GM19395 (cell line): ENCODE data around the gene ZNF438.

Source experiments
- ATAC-seq: cut with Tn5 transposase; IDR thresholded peaks from one replicate; pipeline ENCODE4 v1.9.1; 2021; ENCODE audit warnings: mild to moderate bottlenecking, moderate library complexity; ENCODE audit not compliant: unreplicated experiment

ZNF438 gene

DNA sequence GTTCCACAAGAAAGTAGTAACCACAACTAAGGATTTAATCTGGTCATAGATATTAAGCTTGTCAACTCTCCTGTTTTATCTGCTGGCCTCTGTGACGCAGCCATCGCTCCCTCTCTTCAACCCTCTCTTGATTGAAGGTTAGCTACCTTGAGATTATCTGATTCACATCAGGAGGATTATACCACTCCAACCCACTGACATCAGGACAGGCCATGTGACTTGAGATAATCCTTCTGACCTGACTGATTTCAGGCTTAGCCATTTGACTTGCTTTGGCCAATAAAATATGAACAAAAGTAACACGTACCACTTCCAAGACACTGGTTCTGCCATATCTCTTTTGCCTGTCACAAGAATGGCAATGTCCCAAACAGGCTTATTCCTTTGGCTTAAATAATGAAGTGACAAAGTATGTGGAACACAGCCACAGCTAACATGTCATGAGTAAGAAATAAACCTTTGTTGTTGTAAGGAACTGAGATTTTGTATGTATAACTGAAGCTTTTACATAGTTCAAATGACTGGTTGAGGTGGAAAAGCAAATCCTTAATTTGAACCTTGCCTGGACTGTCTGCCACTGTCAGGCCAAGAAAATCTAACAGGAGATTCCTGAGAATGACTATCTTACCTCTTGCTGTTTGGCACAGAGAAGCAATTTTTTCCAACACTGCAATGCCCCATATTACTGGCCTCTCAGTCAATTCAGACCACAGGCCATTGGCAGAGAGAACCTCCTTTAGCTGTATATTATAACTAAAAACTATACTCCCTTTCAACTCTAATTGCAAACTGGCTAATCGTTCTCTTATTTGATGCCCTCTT, 13.9 kb downstream of the ZNF438 start:
- no peak for ATAC-seq

DNA sequence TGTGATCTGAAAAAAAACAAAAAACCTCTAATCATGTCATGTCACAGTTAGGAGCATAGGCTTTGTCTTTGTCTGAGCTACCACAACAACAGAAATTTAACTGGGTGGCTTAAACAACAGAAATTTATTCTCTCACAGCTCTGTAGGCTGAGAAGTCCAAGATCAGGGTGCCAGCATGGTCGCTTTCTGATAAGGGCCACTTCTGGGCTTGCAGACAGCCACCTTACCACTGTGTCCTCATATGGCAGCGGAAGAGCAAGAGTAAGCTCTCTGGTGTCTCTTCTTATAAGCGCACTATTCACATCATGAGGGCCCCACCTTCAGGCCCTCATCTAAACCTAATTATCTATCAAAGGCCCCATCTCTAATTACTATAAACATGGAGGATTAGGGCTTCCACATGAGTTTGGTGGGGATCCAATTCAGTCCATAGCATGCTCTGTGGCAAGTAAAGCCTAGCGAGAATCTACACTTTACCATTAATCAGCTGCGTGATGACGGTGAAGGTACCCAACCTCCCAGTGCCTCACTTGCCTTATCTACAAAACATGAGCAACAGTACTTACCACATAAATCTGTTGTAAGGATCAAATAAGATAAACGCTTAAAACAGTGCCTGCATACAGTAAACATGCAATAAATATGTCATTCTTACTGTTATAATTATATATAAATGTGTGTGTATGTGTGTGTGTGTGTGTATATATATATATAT, 17.3 kb downstream of the ZNF438 start:
- no peak for ATAC-seq

DNA sequence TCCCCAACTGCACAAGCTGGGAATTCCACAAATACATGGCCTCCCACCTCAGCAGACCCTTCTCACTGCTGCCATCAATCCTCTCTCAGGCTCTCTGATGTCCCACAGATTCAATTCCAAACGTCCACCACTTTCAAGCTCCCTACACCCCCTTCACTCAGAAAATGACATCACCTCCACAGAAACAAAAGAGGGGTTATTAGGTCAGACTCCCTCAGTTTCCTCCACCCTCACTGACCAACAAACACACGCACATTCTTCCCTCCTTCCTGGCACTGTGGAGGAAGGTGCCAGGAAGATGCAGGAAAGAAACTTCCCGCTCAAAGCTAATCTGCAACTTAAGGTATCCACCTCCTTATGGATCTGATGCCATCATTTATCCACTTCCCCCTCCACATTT, 18.3 kb downstream of the ZNF438 start:
- no peak for ATAC-seq

DNA sequence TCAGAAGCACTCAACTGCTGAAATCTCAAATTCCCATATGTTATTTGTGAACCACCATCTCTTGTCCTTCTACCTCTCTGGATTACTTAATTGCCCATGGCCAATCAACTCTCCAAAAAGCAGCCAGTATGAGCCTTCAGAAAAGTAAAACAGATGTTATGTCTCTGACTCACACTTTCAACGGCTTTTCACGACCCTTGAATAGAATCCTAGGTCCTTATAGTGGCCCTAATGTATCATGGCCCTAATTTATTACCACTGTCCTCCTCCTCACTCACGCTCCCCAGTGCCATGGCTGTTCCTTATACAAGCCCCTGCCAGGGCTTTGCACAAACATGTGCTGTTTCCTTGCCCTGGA, 20.0 kb downstream of the ZNF438 start:
- no peak for ATAC-seq

DNA sequence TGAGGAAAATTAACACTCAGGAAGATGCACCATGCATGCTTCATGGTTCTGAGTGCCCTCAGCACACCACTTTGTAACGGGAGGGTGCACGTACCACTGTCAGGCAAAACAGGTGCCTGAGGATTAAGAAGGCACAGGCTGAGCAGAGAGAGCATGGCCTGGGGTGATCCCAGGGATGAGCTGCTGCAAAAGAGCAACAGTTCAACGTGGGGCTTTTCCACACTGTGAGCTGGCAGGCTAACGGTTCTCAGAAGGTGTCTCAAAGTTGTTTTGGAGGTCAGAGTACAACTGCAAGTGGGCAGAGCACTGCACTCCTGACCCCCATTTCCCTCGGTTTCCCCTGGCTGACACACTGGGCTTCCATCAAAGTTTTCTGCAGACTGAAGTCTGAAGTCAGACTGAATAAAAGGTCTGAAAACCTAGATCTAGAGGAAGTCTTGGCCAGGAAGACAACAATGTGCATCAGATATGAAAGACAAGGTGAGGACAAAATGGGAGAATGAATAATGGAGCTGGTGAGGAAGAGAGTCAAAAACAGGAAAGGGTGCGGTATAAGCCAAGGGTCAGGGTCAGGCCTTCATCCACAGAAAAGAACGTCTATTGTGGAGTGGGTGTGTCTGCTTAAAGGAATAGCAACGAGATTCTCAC, 20.5 kb downstream of the ZNF438 start:
- no peak for ATAC-seq

DNA sequence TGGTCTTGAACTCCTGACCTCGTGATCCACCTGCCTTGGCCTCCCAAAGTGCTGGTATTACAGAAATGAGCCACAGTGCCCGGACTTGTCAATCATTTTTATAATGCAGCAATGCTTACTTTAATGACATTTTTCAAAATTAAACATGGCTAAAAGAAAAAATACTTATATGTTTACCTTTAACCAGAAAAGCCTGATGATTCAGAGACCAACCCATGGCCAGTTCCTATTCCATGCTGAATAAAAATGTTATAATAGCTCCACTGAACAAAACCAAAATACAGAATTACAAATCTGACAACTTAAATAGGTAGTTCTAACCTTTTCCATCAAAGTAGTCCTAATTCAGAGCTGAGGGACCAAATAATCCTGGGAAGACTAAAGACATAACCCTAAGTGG, 21.6 kb downstream of the ZNF438 start:
- no peak for ATAC-seq

DNA sequence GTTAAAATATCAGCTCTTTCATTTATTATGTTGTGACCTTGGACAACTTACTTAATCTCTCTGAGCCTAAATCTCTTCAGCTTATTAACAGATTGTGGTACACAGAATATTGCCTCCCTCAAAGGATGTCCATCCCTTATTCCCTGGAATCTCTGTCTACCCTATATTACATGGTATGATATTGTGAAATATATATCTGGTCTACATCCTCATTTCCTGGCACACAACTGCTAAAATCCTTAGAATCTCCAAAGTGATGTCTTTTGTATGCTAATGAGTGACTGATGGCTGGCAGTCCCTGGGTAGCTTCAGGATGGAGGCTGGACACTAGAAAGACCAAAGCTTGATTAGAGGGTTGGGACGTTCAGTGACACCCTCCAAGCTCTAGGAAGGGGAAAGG, 25.8 kb downstream of the ZNF438 start:
- no peak for ATAC-seq

DNA sequence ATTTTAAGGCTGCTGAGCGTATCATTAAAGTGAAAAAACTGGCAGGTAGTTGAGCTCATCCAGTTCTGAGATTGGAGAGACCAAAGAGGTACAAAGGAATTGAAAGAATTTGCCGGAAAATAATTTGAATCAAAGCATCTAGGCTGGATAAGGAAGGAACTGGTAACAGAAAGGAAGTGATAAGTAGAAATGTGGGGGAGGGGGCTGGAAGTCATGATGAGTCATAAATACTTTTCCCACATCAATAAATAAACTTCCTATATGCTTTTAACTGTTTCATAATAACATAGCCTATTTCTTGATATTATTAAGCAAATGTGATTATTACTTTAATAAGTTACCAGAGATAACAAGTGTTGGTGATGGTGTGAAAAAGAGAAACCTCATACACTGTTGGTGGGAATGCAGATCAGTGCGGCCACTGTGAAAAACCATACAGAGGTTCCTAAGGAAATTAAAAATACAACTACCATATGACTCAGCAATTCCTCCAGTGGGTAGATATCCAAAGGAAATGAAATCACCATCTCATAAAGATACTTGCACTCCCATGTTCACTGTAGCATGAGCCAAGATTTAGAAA, 27.0 kb downstream of the ZNF438 start:
- ATAC-seq, result no peak

DNA sequence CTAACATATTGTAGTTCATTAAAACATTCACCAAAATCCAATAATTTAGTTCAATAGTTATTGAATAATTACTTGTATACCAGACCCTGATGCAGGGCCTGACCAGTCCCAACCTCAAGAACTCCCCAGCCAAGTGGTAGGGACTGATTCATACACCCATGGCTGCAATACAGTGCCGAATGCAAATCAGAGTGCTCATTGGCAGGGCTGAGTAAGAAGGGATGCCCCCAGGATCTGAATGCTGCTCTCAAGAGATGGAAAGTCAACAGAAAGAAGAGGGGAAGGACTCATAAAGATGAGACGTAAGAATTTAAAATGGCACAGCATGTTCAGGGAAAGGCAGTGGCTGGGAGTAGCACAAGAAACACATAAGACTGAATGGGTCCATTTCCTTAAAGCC, 29.9 kb downstream of the ZNF438 start:
- no peak for ATAC-seq

DNA sequence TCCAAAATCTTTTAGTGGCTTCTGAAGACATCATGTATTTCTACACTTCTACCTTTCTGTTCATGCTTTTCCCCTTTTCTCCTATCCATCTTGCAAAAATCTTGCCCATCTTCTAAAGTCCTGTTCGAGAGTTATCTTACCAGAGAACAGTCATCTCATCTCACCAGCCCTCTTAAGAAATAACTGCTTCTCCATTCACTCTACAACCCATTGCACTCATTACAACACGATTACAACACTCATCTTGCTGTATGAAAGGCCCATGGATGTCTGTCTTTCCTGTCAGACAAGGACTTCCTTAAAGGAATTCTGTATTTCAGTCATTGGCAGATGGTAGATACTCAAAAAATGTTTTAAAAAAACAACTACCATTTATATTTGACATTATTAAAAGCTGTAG, 30.8 kb downstream of the ZNF438 start:
- ATAC-seq, result no peak

DNA sequence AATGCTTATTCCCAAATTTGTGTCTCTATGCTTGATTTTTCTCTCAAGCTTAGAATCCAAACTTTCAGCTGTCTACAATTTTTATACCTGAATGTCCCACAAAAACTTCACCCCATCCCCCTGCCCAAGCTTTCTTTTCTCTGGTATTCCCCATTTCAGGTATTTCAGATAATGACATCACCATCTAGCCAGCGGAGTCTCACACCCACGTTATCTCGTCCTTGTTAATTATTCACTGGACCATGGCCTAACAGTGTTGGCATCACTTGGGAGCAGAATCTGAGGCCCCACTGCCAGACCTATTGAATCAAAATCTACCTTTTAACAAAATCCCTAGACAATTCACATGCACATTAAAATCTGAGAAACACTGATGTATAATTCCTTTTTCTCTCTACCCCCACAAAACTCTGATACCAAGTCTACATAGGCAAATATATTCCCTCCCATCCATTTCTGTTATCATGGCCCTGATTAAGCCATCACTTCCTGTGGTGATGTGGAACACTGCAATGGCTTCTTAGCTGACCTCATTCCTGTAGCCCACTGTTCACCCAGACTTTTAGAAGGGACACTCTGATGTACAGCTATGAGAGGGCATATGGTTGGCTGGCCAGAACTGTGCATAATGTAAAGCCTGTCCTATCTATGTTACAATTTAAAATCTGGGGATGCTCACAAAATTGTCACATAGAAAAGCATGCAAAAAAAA, 31.4 kb downstream of the ZNF438 start:
- no peak for ATAC-seq

DNA sequence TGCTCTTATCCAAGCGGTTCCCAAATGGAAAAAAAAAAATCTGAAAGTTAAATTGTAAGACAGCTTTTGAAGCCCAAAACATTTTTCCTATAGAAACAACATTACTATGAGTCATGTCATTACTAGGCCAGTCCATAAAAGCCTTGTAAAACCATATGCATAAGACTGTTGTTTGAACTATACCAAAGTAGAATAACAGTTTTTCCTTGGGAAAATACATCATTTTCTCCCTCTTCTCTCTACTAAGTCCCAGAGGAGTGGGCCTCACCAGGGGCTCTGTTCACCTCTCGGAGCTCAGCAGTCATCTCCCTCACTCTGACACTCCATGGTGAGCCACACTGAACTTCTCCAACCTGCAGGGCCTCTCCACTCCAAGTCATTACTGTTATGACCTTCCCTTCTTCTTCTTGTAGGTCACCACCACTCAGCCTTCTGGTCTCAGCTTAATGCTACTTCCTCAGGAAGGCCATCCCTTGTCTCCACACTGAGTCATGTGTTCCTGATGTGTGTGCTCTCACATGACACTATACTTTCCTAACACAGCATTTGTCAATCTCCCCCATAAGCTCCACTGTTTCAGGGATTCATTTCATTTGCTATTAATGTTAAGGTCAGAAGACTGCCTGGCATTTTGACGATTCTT, 32.5 kb downstream of the ZNF438 start:
- no peak for ATAC-seq

DNA sequence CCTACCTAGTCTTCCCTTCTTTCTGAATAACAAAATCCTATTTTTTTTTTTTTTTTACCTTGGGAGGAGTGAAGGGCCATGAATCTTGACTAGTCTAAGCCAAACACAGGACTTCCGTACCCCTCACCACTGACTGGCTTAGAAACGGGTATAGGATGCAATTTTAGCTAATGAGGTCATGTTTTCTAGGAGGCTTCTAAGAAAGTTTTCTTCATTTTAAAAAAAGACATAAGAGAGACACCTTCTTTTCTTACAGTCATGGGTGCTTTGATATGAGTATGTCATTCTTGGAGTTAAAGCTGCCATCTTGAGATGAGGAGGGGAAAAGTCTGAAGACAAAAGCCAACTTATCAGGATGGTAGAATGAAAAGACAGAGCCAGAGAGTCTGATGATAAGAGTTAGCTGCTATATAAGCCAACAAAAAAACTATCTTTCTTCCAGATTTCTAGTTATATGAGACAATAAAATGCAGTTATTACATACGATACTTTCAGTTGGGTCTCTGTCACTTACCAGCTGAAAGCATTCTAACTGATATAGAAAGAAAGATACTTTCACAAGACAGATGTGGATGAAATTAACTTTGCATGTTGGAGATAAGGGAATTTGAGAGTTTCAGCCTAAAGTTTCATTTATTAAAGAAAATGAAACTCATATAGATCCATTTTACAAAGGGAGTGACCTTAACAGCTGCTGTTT, 34.0 kb downstream of the ZNF438 start:
- ATAC-seq, result no peak

DNA sequence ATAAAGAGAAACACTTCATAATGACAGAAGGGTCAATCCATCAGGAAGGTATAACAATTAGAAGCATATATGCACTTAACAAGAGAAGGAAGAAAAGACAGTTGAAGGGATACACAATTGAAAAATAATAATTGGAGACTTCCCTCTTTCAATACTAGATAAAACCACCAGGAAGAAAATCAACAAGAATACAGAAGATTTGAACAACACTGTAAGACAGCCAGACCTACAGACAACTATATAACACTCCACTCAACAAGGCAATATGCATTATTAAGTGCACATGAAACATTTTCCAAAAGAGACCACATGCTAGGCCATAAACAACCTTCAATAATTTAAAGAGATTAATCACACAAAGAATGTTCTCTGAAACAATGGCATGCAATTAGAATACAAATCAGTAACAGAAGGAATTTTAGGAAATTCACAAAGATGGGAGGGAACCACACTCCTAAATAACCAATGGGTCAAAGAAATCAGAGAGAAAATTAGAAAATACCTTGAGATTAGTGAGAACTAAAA, 35.1 kb downstream of the ZNF438 start:
- no peak for ATAC-seq

DNA sequence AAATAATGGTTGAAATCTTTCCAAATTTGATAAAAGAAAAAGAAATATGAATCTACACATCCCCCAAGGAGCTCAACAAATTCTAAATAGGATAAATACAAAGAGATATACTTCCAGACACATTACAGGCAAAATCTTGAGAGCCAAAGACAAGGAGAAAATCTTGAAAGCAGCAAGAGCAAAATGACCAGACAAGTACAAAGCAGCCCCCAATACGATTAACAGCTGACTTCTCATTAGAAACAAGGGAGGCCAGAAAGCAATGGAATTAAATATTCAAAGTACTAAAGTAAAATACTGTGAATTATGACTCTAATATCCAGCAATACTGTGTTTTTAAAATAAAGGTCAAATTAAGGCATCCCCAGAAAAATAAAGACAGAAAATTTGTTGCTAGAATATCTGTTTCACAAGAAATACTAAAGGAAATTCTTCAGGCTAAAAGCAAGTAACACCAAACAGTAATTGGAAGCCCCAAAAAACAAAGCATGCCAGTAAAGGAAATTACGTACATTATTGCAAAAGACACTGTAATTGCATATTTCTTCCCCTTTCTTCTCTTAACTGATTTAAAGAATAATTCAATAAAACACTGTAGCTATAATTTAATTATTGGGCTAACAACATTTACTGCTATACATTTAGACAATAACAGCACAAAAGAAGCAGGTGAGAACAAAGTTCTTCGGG, 36.4 kb downstream of the ZNF438 start:
- no peak for ATAC-seq

DNA sequence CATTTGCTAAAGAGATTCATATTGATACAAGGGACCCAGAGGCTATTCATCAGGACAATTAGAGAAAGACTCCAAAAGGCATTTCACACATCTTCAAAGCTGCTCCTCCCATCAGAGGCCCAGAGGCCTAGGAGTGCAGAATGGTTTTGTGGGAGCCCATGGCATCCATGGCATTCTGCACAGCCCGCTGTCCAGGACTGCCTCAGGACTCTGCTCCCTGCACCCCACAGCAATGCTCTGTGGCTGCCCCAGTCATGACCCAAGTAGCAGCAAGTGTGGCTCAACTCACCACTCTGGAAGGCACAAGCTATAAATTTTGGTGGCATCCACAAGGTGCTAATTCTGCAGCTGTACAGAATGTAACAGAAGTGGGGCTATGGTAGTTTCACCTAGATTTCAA, 38.5 kb downstream of the ZNF438 start:
- ATAC-seq, result no peak

DNA sequence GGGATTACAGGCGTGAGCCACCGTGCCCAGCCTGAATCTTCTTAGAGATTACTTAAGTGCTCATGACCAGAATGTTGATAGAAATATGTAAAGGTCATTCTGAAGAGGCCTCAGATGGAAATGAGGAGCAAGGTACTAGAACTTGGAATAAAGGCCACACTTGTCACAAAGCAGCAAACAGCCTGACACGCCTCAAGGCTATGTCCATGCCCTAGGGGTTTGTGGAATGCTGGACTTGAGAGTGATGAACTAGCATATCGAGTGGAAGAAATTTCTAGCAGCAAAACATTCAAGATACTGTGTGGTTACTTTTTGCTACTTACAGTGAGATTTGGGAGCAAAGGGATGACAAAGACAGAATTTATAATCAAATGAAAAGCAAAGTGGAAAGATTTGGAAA, 39.0 kb downstream of the ZNF438 start:
- ATAC-seq, result no peak

DNA sequence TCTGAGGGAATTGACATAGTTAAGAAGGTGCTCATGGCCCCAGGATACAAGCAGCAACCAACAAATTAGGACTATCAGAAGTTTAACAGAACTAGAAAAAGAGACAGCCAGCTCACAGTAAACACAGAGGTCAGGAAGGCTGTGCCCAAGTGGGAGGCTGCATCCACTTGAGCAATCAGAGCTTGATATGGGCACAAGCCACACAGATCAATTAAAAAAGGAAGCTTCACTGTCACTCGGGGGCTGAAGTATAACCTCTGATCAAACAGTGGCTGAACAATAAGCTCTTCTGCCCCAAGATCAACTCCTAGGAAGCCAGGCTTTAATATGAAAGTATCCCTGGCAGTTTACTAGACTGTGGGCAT, 40.0 kb downstream of the ZNF438 start:
- ATAC-seq, result no peak

DNA sequence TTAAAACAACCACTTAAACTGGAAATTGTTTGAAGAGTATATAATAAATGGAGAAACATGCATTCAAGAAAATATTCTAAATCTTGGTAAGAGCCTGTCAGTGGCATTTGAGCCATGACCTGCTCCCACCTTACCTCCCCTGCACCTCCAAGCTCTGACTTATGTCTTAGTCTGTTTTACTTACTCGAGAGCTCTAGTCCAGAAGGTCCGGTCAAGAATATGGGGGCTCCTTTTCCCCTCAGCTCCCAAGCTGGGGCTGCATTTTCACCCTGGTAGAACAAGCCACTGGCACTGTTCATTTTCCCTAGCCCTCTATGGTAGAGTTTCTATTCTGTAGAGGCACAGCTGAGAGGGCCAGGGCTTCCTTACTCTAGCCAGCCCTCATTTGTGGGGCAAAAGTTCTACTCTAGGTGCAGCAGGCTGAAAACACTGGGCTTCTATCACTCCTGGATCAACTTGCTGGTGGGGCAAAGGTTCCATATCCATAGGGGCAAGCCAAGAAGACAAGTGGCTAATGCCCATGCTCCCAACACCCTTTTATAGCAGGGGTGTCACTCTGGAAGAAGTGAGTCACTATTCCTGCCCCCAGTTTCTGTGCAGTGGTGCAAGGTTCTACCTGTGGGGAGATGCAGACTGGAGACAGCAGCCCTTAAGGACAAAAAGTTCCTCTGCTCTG, 40.6 kb downstream of the ZNF438 start:
- ATAC-seq, result no peak
